NCI-H1694 treated with DMSO at 0.1 percent for 48 hours (cell line): ENCODE data around the gene OR6C75.
"Not testable (repeated sequence)": the region's sequence is repeated elsewhere in the genome, so short reads cannot be mapped to it uniquely, and the experiment has no call there.

Source experiments
- DNase-seq: peaks from one replicate; lab custom pipeline; 2025; lab: John Stamatoyannopoulos, UW

The OR6C75 gene

DNA sequence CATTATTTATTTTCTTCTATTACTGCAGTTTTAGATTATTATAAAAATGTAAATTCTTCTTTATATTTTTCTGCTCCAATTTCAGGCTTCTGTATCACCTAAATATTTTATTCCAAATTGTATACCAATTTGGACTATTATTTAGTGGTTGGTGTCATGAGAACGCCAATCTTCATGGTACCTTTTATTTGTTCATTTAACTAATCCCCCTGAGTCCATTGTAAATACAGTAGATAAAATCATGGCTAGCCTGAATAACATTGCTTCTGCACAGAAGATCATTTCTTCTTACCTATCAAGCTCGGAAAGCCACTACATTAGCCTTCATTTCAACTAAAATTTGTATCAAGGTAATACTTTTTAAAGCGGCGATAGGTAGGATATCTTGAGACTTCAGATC is at the start of gene OR6C75:
Gene OR6C75, plus strand, starts transcription at position 301 of the 400 bp plus-strand sequence. CDS start 2,136 bp downstream, outside the sequence.
- DNase-seq = no peak

GRCh38 chr12:55314043-55314442 is 48.7 kb upstream of the OR6C75 start, which contains the start of gene OR6C1:
Gene OR6C1 (plus strand): TSS chr12:55314343. CDS start chr12:55320600, 6,257 bp downstream.
- DNase-seq = no peak

GRCh38 chr12:55320201-55320600 is 42.6 kb upstream of the OR6C75 start:
- no peak for DNase-seq

DNA sequence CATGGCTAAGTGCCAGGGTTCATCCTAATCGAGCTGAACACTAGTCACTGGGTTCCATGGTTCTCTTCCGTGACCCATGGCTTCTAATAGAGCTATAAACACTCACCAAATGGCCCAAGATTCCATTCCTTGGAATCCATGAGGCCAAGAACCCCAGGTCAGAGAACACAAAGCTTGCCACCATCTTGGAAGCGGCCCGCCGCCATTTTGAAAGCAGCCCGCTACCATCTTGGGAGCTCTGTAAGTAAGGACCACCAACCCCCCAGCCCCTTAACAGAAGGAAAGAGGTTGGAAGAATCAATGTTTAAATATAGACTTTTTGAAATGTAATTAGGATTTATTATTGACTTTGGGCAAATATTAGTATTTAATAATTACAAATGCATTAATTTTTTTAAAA is 37.0 kb upstream of the OR6C75 start:
- DNase-seq = not testable (repeated sequence)

GRCh38 chr12:55330446-55330845 is 32.3 kb upstream of the OR6C75 start, which contains the start of gene OR6C3:
Gene OR6C3 (plus strand): TSS chr12:55330746. CDS start chr12:55331701, 955 bp downstream.
- DNase-seq = no peak

DNA sequence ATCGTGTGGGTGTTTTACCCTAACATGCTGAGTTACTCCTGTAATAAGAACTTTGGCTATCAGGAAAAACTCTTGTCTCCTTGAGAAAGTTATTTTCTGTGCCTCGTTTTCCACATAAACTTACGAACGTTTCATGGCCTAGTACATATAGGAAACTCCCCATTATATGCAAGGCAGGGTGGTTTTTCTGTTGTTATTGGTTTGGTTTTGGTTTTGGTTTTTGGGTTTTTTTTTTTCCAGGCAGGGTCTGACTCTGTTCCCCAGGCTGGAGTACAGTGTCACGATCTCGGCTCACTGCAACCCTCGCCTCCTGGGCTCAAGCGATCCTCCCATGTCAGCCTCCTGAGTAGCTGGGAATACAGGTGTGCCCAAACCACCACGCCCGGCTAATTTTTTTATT is 26.8 kb upstream of the OR6C75 start:
- no peak for DNase-seq

DNA sequence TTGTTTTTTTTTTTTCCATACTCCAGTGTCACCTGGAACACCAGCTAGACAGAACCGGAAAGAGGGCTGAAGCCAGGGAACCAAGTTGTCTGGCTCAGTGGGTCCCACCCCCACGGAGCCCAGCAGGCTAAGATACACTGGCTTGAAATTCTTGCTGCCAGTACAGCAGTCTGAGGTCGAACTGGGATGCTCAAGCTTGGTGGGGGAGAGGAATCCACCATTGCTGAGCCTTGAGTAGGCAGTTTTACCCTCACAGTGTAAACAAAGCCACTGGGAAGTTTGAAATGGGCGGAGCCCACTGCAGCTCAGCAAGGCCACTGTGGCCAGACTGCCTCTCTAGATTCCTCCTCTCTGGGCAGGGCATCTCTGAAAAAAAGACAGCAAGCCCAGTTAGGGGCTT is 7.4 kb upstream of the OR6C75 start:
- not testable (repeated sequence) for DNase-seq

DNA sequence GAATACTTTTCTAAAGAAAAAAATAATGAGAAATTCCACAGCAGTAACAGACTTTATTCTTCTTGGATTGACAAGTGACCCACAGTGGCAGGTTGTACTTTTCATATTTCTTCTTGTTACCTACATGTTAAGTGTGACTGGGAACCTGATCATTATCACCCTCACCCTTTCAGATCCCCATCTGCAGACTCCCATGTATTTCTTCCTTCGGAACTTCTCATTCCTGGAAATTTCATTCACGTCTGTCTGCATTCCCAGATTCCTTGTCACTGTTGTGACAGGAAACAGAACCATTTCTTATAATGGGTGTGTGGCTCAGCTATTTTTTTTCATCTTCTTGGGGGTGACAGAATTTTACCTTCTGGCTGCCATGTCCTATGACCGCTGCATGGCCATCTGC is 2.3 kb downstream of the OR6C75 start:
- no peak for DNase-seq

GRCh38 chr12:55372521-55372920 is 9.7 kb downstream of the OR6C75 start:
- no peak for DNase-seq

GRCh38 chr12:55385891-55386290 is 23.1 kb downstream of the OR6C75 start:
- DNase-seq = no peak

- no peak for DNase-seq
Measured at GRCh38 chr12:55392032-55392795, 29.4 kb downstream of the OR6C75 start.

- DNase-seq = no peak
Measured at GRCh38 chr12:55396326-55396725, 33.6 kb downstream of the OR6C75 start.

- DNase-seq = no peak
Measured at GRCh38 chr12:55400229-55400628, 37.5 kb downstream of the OR6C75 start, which contains the start of gene OR6C65. Gene OR6C65 (plus strand): TSS chr12:55400529. CDS start chr12:55400529, 0 bp downstream.

DNA sequence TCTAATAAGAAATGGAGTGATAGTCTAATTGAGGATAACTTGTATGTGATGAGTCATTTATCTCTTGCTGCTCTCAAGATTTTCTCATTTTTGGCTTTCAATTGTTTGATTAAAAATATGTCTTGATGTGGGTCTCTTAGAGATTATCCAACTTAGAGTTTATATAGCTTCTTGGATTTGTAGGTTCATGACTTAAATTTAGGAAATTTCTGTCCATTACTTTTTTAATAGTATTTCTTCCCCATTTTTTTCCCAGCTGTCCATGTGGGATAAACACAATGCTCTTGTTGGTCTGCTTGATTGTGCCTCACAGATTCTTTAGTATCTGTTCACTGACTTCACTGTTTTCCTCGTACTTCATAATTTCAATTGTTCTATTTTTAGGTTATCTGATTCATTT is 45.1 kb downstream of the OR6C75 start:
- DNase-seq = no peak

- not testable (repeated sequence) for DNase-seq
Measured at GRCh38 chr12:55409133-55409532, 46.4 kb downstream of the OR6C75 start.

GRCh38 chr12:55412138-55412537 is 49.4 kb downstream of the OR6C75 start:
- not testable (repeated sequence) for DNase-seq

DNA sequence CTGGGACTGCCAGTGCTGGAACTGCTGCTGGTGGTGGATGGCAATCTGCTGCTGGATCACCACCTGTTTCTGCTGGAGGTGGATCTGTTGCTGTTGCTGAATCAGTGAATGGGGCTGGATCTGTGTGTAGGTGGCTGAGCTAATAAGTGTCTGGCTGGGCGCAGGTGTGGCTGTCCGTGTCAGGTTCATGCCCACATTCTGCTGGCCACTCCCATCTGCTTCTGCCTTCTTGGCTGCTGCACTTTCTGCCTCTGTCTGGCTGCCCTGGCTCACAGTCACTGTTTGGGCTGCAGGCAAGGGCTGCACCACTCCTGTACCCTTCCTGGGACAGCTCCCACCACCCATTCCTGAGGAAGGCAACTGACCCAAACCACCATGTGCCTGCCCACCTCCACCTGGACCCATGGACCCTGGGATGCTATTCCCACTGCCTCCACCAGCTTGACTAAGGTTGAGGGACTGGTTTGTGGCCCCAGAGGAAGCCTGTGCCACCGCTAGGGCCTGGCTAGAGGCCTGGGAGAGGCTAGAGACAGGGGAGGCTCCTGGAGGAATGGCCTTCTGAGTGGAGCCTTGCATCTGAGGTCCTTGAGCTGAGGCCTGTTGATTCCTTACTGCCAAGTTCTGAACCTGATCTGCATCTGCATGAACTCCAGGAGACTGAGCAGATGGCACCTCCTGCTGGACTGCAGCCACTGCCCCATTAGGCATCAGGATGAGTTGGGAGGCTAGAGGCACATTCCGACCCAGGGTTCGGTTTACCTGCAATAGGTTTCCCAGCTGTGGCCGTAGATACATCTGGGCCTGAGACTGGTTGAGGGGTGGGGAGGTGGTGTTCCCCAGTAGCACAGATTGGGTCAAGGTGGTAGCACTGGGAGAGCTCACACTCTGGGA is 51.0 kb downstream of the OR6C75 start:
- not testable (repeated sequence) for DNase-seq

DNA sequence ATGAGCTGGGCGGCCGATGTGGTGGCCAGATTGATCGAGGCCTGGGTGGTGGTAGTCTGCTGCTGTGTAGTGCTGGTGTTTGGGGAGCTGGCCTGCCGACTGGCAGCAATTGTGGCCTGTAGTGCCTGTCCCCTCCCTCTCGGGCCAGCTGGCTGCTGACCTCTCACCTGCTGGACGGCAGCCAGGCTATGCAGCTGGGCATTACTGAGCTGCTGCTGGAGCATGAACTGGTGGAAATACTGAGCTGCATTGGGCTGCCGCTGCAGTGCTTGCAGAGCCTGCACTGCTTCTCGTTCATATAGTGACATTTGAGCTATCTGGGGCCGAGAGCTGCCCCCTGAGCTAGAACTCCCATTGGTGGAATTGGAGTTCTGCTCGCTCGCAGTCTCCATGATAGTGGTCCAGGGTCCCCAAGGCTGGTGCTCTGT is 51.6 kb downstream of the OR6C75 start:
- DNase-seq = not testable (repeated sequence)

GRCh38 chr12:55414889-55415288 is 52.1 kb downstream of the OR6C75 start:
- not testable (repeated sequence) for DNase-seq

DNA sequence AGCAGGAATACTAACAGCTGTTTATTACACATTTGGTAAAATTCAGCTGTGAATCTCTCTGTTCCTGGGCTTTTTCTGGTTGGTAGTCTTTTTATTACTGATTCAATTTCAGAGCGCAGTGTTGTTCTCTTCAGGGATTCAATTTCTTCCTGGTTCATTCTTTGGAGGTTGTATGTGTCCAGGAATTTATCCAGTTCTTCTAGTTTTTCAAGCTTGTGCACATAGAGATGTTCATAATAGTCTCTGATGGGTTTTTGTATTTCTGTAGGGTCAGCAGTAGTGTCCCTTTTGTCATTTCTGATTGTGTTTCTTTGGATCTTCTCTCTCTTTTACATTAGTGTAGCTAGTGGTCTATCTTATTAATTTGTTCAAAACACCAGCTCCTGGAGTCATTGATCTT is 54.2 kb downstream of the OR6C75 start:
- DNase-seq = no peak
